Cardiac muscle cell (in vitro differentiated cells and primary cell): ENCODE measurements around the gene SH3PXD2A. TPM values are rescaled to one million over a fixed set of nuclear protein-coding genes. Genes with fewer than 3 reads are reported as not detected.

ENCODE experiments used
- DNase-seq, 2 donors: peaks; one replicate each; pipeline versions ENCODE4 v3.0.0 to v3.0.0-alpha.2; 2010 to 2017; ENCODE audit warnings: low read depth in 1 of 2, low spot score in 1 of 2
- H3K27ac ChIP-seq: fragments of 200-600 bp; sonication (generic); 2 replicates; pipeline ENCODE4 v1.5.1; 2016
- H3K27me3 ChIP-seq: fragments of 200-600 bp; sonication (generic); 2 replicates; pipeline ENCODE4 v1.6.0; 2016; ENCODE audit warnings: control low read depth
- H3K36me3 ChIP-seq: fragments of 200-600 bp; sonication (generic); 2 replicates; pipeline ENCODE4 v1.5.1; 2016; ENCODE audit warnings: control low read depth
- H3K4me1 ChIP-seq: fragments of 200-600 bp; sonication (generic); 2 replicates; pipeline ENCODE4 v1.8.1; 2017; ENCODE audit warnings: low read depth, mild to moderate bottlenecking, mixed run types
- H3K4me3 ChIP-seq: fragments of 200-600 bp; sonication (generic); 2 replicates; pipeline ENCODE4 v1.5.1; 2016; ENCODE audit warnings: mild to moderate bottlenecking
- H3K9me3 ChIP-seq: fragments of 200-600 bp; sonication (generic); 2 replicates; pipeline ENCODE4 v1.5.1; 2017; ENCODE audit warnings: low read depth, mild to moderate bottlenecking, control low read depth
- CTCF ChIP-seq: IDR thresholded peaks from 2 replicates; pipeline ENCODE4 v1.5.1; 2012; ENCODE audit warnings: low read depth, mild to moderate bottlenecking, low read length
- polyA plus RNA-seq: library from polyadenylated mRNA; unstranded; fragments of >200 nt; fragmentation: Nextera tagmentation; extraction: Ambion mirVana; gene quantifications from 2 replicates; pipeline ENCODE4 v1.2.1, GENCODE V29; 2016
- total RNA-seq: library from RNA; depleted of rRNA; stranded (reverse); fragments of >200 nt; gene quantifications from 2 replicates; pipeline ENCODE4 v1.2.3, GENCODE V29; 2016

SH3PXD2A gene
- total and polyA plus RNA-seq, 2 experiments from 2014 or later: 32.2 to 75.9 TPM

GRCh38 chr10:103584216-103585010 is 271.0 kb downstream of the SH3PXD2A start:
- H3K27me3 ChIP-seq: no peaks in the 10 kb centered on the region
- no peaks in the 10 kb centered on the region for H3K9me3 ChIP-seq
- H3K27ac ChIP-seq: no peak overlapping the region
- no peak overlapping the region for H3K4me3 ChIP-seq
- peaks cover 14% of the 10 kb centered on the region for H3K4me1 ChIP-seq
- no peak for TF ChIP-seq CTCF
- DNase-seq: peak in 1 of 2 donors; percentile 38
- H3K36me3 ChIP-seq: no peaks in the 10 kb centered on the region

DNA sequence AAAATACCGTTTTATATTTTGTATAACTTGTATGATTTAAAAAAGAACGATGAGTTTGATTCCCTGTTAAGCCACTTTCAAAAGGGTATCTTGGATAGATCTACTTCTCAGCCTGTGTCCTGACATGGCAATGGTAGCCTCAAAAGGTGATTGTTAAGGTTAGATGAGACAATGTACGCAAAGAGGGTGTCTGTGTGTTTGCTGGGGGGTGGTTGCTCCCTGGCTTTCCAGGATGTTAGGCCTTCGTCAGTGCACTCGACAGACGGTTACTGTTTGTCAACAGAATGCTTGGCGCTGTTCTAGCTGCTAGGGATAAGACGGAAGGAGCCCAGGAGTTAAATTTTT is 271.5 kb downstream of the SH3PXD2A start:
- no peaks in the 10 kb centered on the region for H3K9me3 ChIP-seq
- H3K4me1 ChIP-seq: peaks cover 14% of the 10 kb centered on the region
- no peaks in the 10 kb centered on the region for H3K27me3 ChIP-seq
- H3K27ac ChIP-seq: no peak overlapping the region
- no peak overlapping the region for H3K4me3 ChIP-seq
- no peak for DNase-seq
- H3K36me3 ChIP-seq: no peaks in the 10 kb centered on the region
- TF ChIP-seq CTCF: no peak

DNA sequence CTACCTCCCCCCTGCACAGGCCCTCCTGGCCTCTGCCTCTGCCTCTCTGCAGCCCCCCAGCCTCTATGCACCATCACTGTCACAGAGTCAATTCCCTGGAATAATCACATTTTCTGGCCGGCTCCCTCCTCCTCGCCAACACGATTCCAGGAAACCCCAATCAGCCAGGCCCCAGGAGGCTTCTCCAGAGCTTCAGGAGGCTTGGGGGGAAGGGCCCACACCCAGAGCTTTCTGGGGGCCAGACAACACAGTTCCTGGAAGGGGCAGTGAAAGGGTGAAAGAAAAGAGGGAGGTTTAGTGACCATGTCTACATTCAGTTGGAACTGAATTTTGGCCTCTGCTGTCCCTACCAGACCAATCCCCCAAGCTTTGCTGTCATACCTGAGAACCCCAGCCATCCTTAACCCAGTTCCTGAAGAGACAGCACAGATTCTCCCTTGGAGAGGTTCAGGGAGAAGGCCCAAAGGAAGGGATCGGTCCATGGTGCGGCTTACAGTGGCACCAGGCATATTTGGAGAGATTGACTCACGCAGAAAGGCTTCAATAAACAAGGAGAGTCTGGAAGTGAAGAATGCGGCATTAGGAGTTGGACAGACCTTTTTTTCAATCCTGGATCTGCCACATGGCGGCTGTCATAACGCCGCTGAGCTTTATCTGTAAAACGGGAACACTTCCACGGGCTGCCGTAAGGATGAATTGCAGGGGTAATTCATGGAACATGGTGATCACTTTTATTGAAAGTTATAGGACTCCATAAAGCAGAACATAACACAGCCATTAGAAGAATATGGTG is 272.8 kb downstream of the SH3PXD2A start:
- H3K36me3 ChIP-seq: no peaks in the 10 kb centered on the region
- H3K27me3 ChIP-seq: no peaks in the 10 kb centered on the region
- H3K4me1 ChIP-seq: peaks cover 14% of the 10 kb centered on the region
- TF ChIP-seq CTCF: no peak
- no peaks in the 10 kb centered on the region for H3K9me3 ChIP-seq
- DNase-seq: no peak
- no peak overlapping the region for H3K27ac ChIP-seq
- H3K4me3 ChIP-seq: no peak overlapping the region

GRCh38 chr10:103581499-103581898 is 273.9 kb downstream of the SH3PXD2A start:
- TF ChIP-seq CTCF: no peak
- Histone ChIP-seq H3K4me1 (peaks cover 14% of the 10 kb centered on the region), H3K27me3 (no peaks in the 10 kb centered on the region), H3K27ac (peak overlapping the region; percentile 52), H3K36me3 (no peaks in the 10 kb centered on the region), H3K9me3 (no peaks in the 10 kb centered on the region), H3K4me3 (no peak overlapping the region)
- DNase-seq: no peak

- H3K9me3 ChIP-seq: no peaks in the 10 kb centered on the region
- no peaks in the 10 kb centered on the region for H3K27me3 ChIP-seq
- no peak overlapping the region for H3K4me3 ChIP-seq
- peaks cover 14% of the 10 kb centered on the region for H3K4me1 ChIP-seq
- DNase-seq: peak in 1 of 2 donors; percentile 52
- TF ChIP-seq CTCF: no peak
- no peaks in the 10 kb centered on the region for H3K36me3 ChIP-seq
- H3K27ac ChIP-seq: peak overlapping the region; percentile 52
Measured at GRCh38 chr10:103580430-103580829, 274.9 kb downstream of the SH3PXD2A start.
